PFSK-1 (cell line): ENCODE results near the gene SMLR1.

ENCODE experiments used
- POLR2AphosphoS5 ChIP-seq: IDR thresholded peaks from 2 replicates; pipeline ENCODE4 v1.6.1; 2012; ENCODE audit warnings: low read depth, mild to moderate bottlenecking, control low read depth, low read length, moderate library complexity
- SIN3A ChIP-seq: IDR thresholded peaks from 2 replicates; pipeline ENCODE4 v1.6.1; 2012; ENCODE audit warnings: mild to moderate bottlenecking, low read length, moderate library complexity, borderline replicate concordance; ENCODE audit not compliant: insufficient read depth
- TAF1 ChIP-seq: IDR thresholded peaks from 2 replicates; pipeline ENCODE4 v1.6.1; 2012; ENCODE audit warnings: low read length, control low read depth, borderline replicate concordance; ENCODE audit not compliant: insufficient read depth
- TF ChIP-seq, protein P1 (sequence below), 2 experiments: IDR thresholded peaks; 2 replicates each; pipeline versions ENCODE4 v1.6.1 to v1.8.0; 2011 to 2012; ENCODE audit warnings: low read depth in 2 of 2, low read length in 2 of 2, control low read depth in 1 of 2, inconsistent platforms in 1 of 2, mild to moderate bottlenecking in 1 of 2, moderate library complexity in 1 of 2; ENCODE audit not compliant: insufficient read depth in 1 of 2

- TF ChIP-seq POLR2AphosphoS5 (no peak), SIN3A (no peak), TAF1 (no peak)
- TF ChIP-seq, protein P1, sequence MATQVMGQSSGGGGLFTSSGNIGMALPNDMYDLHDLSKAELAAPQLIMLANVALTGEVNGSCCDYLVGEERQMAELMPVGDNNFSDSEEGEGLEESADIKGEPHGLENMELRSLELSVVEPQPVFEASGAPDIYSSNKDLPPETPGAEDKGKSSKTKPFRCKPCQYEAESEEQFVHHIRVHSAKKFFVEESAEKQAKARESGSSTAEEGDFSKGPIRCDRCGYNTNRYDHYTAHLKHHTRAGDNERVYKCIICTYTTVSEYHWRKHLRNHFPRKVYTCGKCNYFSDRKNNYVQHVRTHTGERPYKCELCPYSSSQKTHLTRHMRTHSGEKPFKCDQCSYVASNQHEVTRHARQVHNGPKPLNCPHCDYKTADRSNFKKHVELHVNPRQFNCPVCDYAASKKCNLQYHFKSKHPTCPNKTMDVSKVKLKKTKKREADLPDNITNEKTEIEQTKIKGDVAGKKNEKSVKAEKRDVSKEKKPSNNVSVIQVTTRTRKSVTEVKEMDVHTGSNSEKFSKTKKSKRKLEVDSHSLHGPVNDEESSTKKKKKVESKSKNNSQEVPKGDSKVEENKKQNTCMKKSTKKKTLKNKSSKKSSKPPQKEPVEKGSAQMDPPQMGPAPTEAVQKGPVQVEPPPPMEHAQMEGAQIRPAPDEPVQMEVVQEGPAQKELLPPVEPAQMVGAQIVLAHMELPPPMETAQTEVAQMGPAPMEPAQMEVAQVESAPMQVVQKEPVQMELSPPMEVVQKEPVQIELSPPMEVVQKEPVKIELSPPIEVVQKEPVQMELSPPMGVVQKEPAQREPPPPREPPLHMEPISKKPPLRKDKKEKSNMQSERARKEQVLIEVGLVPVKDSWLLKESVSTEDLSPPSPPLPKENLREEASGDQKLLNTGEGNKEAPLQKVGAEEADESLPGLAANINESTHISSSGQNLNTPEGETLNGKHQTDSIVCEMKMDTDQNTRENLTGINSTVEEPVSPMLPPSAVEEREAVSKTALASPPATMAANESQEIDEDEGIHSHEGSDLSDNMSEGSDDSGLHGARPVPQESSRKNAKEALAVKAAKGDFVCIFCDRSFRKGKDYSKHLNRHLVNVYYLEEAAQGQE (IDR thresholded peaks at IDR 0.05; ENCODE audit: insufficient read depth in 1 of 2, low read depth in 2 of 2, low read length in 2 of 2) = no peak
These were observed 21.7 kb downstream of the SMLR1 start for GRCh38 chr6:130848945-130849344.
